A673 (cell line): ENCODE results near the gene SNX7. TPM values are rescaled to one million over a fixed set of nuclear protein-coding genes. Genes with fewer than 3 reads are reported as not detected.

Experiments used
- BruUV-seq: library from RNA; stranded (reverse); fragments of 400-500 nt; replicated peaks from 2 replicates; lab custom pipeline; 2021; lab: Mats Ljungman, UMichigan
- CTCF ChIA-PET: fragments of 300-600 bp; sonication (Branson Sonifier 250); formaldehyde crosslinking; loops from one replicate; lab custom pipeline; 2022; ENCODE audit warnings: antibody characterized with exemption; lab: Charles Lee
- POLR2A ChIA-PET: fragments of 300-600 bp; sonication (Branson Sonifier 250); formaldehyde crosslinking; loops from one replicate; lab custom pipeline; 2022; ENCODE audit warnings: antibody characterized with exemption; ENCODE audit not compliant: low non-redundant PET; lab: Charles Lee
- DNase-seq: peaks from one replicate; pipeline ENCODE4 v3.0.0-alpha.2; 2015; ENCODE audit warnings: low spot score
- H3K27ac ChIP-seq: fragments of 200-600 bp; sonication (generic); 2 replicates; pipeline ENCODE4 v1.5.1; 2016; ENCODE audit warnings: mixed run types, low read depth, mild to moderate bottlenecking, mixed read lengths, antibody characterized with exemption, low read length; ENCODE audit not compliant: poor library complexity, severe bottlenecking
- H3K27me3 ChIP-seq: fragments of 200-600 bp; sonication (generic); replicated peaks from 2 replicates; pipeline ENCODE4 v1.6.1; 2017; ENCODE audit warnings: mixed run types, low read depth, mild to moderate bottlenecking, mixed read lengths, antibody characterized with exemption, low read length; ENCODE audit not compliant: insufficient read depth, poor library complexity
- H3K36me3 ChIP-seq: fragments of 200-600 bp; sonication (generic); 2 replicates; pipeline ENCODE4 v1.6.1; 2016; ENCODE audit warnings: mixed run types, mild to moderate bottlenecking, mixed read lengths, antibody characterized with exemption, low read length; ENCODE audit not compliant: insufficient read depth, poor library complexity, severe bottlenecking
- H3K4me1 ChIP-seq: fragments of 200-600 bp; sonication (generic); 2 replicates; pipeline ENCODE4 v1.6.1; 2017; ENCODE audit warnings: mixed run types, mild to moderate bottlenecking, mixed read lengths, antibody characterized with exemption, low read length; ENCODE audit not compliant: insufficient read depth, poor library complexity, severe bottlenecking
- H3K4me3 ChIP-seq: fragments of 200-600 bp; sonication (generic); 2 replicates; pipeline ENCODE4 v1.5.1; 2016; ENCODE audit warnings: low read depth, mixed run types, mild to moderate bottlenecking, mixed read lengths, low read length; ENCODE audit not compliant: poor library complexity, severe bottlenecking
- H3K9me3 ChIP-seq: fragments of 200-600 bp; sonication (generic); 2 replicates; pipeline ENCODE4 v1.6.1; 2016; ENCODE audit warnings: mixed run types, low read depth, mild to moderate bottlenecking, mixed read lengths, antibody characterized with exemption, low read length; ENCODE audit not compliant: poor library complexity, severe bottlenecking
- CTCF ChIP-seq: fragments of 300-800, 200-600 bp; sonication (generic); conservative IDR thresholded peaks from 2 replicates; pipeline ENCODE4 v1.5.1; 2017; ENCODE audit warnings: low read depth, mild to moderate bottlenecking, antibody characterized with exemption, low read length, moderate library complexity, mixed read lengths
- EZH2 ChIP-seq: fragments of 200-600 bp; sonication (generic); IDR thresholded peaks from 2 replicates; pipeline ENCODE4 v1.6.1; 2017; ENCODE audit warnings: borderline replicate concordance, low read depth, mild to moderate bottlenecking, mixed read lengths, antibody characterized with exemption, low read length; ENCODE audit not compliant: poor library complexity, severe bottlenecking
- intact Hi-C: fragments of 100-400 bp; cut with micrococcal nuclease; formaldehyde crosslinking; loops from one replicate; pipeline ENCODE4 v1.10.0; 2022; ENCODE audit not compliant: unreplicated experiment
- total RNA-seq: library from RNA; stranded (reverse); gene quantifications from 2 replicates; pipeline ENCODE4 v1.2.3, GENCODE V29; 2021

SNX7 gene
- total RNA-seq, 1 experiment from 2014 or later, result 4.4 TPM

GRCh38 chr1:98705591-98705990 lies 44.1 kb downstream of the SNX7 start:
- H3K4me3 ChIP-seq, result no peak overlapping the region
- no peaks in the 10 kb centered on the region for H3K4me1 ChIP-seq
- H3K9me3 ChIP-seq, result no peaks in the 10 kb centered on the region
- ChIA-PET CTCF (no interaction called here), POLR2A (no interaction called here)
- intact Hi-C loops, result no loop called here
- no peaks in the 10 kb centered on the region for H3K27me3 ChIP-seq
- TF ChIP-seq EZH2 (no peak), CTCF (no peak)
- DNase-seq, result no peak
- no peak overlapping the region for H3K27ac ChIP-seq
- no peaks in the 10 kb centered on the region for H3K36me3 ChIP-seq
- no TSS peak for BruUV-seq

- DNase-seq, result no peak
- CTCF ChIA-PET, result no interaction called here
- BruUV-seq, result no TSS peak
- TF ChIP-seq EZH2 (no peak), CTCF (no peak)
- Histone ChIP-seq H3K4me3 (no peak overlapping the region), H3K27me3 (no peaks in the 10 kb centered on the region), H3K27ac (no peak overlapping the region), H3K36me3 (no peaks in the 10 kb centered on the region), H3K4me1 (no peaks in the 10 kb centered on the region), H3K9me3 (no peaks in the 10 kb centered on the region)
- POLR2A ChIA-PET, result no interaction called here
- intact Hi-C loops, result no loop called here
Measured at GRCh38 chr1:98706173-98706843, 44.8 kb downstream of the SNX7 start.

GRCh38 chr1:98707556-98707955 lies 46.0 kb downstream of the SNX7 start:
- H3K4me3 ChIP-seq, result no peak overlapping the region
- H3K36me3 ChIP-seq, result no peaks in the 10 kb centered on the region
- intact Hi-C loops, result no loop called here
- H3K27ac ChIP-seq, result no peak overlapping the region
- H3K4me1 ChIP-seq, result no peaks in the 10 kb centered on the region
- H3K27me3 ChIP-seq, result no peaks in the 10 kb centered on the region
- no peak for DNase-seq
- ChIA-PET CTCF (no interaction called here), POLR2A (no interaction called here)
- no TSS peak for BruUV-seq
- H3K9me3 ChIP-seq, result peaks cover 6% of the 10 kb centered on the region
- TF ChIP-seq EZH2, result no peak
- TF ChIP-seq CTCF, result no peak
